HG02642 (cell line): Measurements from ENCODE around the gene GSS.

Experiments used
- ATAC-seq: cut with Tn5 transposase; IDR thresholded peaks from one replicate; pipeline ENCODE4 v1.9.1; 2021; ENCODE audit warnings: mild to moderate bottlenecking; ENCODE audit not compliant: unreplicated experiment, poor library complexity

Gene GSS

DNA sequence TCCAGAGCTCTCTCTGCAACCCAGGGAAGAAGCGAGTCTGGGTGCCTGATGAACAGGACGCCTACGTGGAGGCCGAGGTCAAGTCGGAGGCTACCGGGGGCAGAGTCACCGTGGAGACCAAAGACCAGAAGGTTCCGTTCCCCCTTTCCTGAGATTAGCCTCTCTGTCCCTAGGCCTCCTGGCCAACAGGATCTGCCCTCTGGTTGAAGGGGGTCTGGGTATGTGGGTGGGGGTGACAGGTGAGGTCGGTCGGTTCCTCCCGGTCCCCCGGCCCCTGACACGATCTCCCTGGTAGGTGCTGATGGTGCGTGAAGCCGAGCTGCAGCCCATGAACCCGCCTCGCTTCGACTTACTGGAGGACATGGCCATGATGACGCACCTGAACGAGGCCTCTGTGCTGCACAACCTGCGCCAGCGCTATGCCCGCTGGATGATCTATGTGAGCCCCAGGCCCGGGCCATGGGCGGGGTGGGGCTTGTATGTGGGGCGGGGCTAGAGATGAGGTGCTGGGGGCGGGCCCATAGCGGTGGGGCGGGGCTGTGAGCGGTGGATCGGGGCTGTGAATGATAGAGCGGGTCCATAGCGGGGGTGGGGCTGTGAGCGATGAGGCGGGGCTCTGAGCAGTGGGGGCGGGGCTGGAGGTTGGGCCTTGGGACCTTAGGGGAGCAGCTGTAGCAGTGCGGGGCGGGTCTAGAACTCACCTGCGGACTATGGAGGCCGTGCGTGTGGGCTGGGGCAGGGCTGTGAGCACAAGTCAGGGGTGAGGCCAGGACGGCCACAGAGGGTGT lies 24.0 kb upstream of the GSS start:
- ATAC-seq: no peak

GRCh38 chr20:34978092-34978744 lies 22.6 kb upstream of the GSS start:
- ATAC-seq: no peak

DNA sequence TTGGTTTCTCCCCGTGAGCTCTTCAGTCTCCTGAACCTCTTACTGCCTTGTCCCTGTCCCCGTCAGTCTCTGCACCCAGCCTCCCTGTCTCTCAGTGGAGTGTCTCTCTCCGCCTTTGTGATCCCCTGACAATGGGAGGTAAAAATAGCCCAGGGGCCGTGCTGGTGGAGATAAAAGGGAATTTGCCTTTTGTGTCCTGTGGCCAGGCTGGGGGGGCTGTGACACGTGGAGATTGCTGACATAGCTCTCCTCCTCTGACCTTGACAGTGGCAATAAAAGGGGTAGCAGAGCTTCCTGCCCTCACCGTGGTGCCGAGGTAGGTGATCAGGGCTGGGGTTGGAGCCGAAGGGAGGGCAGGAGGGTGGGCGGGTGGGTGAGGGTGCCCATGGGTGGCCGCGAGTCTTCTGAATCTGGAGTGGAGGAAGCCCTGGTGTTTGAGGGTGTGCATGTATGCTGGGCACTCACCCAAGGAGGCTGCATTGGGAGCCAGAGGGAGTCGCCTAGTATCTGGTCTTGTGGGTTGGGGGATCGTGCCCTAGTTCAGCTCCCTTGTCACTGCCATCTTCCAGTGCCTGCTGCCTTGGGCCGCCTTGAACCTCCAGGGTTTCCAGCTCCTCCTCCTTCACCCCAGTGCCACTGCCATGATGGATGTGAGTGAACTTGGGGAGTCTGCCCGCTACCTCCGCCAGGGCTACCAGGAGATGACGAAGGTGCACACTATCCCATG lies 21.9 kb upstream of the GSS start:
- ATAC-seq: no peak

GRCh38 chr20:34976286-34976685 lies 20.7 kb upstream of the GSS start:
- ATAC-seq: no peak

DNA sequence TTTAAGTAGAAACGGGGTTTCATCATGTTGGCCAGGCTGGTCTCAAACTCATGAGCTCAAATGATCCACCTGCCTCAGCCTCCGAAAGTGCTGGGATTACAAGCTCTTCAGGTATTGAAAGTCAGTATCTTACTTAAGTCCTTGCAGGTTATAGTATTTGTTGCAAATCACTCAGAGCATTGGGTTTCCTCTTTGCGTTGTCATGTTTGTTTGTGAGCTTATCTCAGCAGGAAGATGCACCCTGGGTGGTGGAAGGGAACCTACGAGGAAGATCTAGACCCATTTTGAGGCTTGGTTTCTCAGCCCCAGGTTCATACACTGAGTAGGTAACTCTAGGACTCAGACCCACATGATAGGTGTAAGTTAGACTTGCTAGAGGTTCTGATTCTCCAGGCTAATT lies 18.6 kb upstream of the GSS start:
- no peak for ATAC-seq

GRCh38 chr20:34971561-34972235 lies 16.1 kb upstream of the GSS start:
- ATAC-seq: no peak

GRCh38 chr20:34970846-34971560 lies 15.4 kb upstream of the GSS start:
- no peak for ATAC-seq

GRCh38 chr20:34970193-34970840 lies 14.7 kb upstream of the GSS start:
- no peak for ATAC-seq

GRCh38 chr20:34968042-34968775 lies 12.6 kb upstream of the GSS start:
- no peak for ATAC-seq

DNA sequence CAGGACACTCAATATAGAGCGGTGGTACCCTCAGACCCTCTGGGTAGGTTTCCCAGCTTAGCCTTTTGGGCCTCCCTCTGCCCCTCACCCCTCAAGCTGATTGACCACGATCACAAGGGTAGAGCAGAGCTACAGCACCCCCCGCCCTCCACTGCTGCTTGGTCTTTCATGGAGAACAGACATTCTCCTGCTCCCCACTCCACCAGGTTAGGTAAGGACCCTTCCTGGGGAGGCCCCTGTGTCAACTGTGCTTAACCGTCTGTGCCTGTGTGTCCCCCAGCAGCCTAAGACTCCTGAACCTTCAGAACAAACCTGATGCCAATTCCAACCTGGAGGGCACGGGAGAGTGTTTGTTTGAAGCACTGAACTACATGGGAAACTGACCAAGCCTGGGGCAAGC lies 11.8 kb upstream of the GSS start:
- no peak for ATAC-seq

DNA sequence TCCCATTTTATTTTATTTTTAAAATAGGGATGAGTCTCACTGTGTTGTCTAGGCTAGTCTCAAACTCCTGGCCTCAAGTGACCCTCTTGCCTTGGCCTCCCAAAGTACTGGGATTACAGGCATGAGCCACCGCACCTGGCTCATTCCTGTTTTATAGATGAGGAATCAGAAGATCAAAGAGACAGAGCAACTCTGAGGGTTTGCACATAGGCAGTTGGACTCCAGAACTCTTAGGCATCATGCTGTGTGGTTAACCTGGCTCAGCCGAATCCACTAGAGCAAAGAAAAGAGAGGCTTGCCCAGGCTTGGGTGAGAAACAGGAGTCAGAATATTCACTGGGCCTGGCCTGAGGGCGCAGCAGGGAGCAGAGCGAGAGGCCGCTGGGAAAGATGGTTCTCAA lies 9.4 kb upstream of the GSS start:
- no peak for ATAC-seq

GRCh38 chr20:34964486-34964885 lies 8.9 kb upstream of the GSS start:
- no peak for ATAC-seq

DNA sequence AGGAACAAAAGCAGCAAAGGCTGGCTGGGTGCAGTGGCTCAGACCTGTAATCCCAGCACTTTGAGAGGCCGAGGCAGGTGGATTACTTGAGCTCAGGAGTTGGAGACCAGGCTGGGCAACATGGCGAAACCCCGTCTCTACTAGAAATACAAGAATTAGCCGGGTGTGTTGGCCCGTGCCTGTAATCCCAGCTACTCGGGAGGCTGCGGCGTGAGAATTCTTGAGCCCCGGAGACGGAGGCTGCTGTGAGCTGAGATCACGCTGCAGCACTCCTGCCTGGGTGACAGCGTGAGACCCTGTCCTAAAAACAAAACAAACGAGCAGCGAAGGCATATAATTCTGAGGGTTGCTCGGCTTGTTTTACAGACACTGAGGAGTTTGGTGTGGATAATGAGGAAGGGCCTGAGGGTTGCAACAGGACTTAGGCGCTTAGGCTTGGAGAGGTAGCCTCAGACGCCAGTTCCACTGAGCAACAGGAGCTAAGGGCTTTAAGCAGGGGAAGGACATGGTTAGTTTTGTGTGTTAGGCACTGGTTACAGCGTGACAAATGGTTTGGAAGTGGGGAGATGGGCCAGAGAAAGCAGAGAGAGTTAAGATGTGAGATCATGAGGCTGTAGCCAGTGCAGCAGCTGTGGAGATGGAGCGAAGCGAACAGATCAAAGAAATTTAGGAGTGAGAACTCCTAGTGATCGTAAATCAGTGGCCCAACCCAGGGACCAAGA lies 1.3 kb upstream of the GSS start:
- no peak for ATAC-seq

- ATAC-seq: no peak
These were observed 444 bp upstream of the GSS start for GRCh38 chr20:34956041-34956458.

DNA sequence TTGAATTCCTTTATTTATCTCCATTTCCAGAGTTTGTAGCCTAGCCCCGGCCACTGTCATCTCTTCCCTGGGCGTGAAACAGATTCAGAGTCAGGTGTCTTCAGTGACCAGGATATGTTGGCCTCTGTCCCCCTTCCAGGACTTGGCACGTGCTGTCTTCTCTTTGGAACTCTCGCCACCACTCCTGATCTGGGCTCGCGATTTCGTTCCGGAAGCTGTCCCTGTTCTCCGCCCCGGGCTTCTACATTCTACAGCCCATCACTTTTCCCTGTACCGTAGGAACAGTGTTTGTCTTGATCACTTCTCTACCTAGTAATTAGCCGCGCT lies 739 bp downstream of the GSS start:
- ATAC-seq: no peak

DNA sequence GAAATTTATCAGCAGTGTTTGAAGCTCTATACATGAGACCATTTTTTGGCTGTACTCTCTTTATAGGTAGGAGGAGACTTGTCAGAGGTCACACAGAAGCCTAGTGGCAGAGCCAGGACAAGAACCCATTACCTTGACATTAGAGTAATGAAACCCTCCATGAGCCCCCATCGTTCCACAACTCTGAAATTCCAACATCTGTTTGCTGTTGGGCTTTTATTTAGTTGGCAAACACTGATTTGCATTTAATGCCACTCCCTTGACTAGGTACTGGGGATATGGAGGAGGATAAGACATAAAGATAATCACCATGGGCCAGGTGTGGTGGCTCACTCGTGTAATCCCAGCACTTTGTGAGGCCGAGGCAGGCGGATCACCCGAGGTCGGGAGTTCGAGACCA lies 1.6 kb downstream of the GSS start:
- no peak for ATAC-seq

DNA sequence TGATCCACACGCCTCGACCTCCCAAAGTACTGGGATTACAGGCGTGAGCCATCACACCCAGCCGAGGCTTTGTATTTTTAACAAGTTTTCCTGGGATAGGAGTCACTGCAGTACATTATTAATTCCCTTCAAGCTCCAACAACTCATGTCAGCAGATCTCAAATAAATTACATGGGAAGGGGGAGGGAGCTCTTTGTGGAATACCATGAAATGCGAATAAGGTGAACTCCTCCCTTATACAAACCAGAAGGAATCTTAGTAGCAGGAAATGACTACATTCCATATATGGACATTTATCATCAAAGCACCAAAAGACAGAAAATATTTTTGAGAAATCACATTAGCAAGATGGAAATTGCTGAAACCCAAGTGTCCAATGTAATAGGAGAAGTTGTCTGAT lies 2.9 kb downstream of the GSS start:
- no peak for ATAC-seq

- no peak for ATAC-seq
These were observed 4.0 kb downstream of the GSS start for GRCh38 chr20:34951652-34952051.

DNA sequence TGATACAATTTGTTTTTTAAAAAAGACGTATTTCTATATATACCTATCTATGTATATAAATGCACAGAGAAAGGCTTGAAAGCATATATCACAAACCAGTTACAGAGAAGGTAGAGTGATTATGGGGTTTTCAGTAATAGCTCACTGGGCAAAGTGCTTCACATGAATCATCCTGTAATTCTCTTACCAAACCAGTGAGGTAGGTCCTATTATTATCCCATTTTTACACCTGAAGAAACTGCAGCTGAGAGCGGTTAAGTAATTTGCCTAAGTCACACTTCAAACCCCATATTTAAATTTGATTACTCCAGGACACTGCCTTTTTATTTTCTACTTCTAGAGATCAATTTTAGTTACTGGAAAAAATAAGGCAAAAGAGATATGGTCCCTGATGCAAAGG lies 4.4 kb downstream of the GSS start:
- no peak for ATAC-seq
